Measurements from ENCODE around the gene TSPAN4. TPM values are rescaled to one million over a fixed set of nuclear protein-coding genes. Genes with fewer than 3 reads are reported as not detected.

TSPAN4 gene
- total RNA-seq, 1 experiment from 2014 or later, result 43.6 TPM

DNA sequence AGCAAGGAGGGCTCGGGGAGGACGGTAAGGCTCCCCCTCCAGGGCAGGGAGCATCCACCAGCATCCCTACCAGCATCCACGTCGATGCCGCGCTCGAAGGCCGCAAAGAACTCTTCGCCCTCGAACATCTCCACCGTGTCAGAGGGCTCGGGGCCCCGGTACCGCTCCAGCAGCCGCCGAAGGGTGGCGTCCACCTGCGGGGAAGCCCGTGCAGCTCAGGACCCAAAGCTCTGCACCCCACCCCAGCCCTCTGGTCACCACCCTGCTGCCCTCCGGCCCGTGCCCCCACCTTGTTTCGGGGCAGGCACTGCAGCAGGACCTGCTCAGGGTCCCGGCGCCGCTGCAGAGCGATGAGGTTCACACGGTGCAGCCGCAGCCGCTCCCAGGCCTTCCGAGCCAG lies 42.2 kb upstream of the TSPAN4 start:
- no peaks in the 10 kb centered on the region for H3K36me3 ChIP-seq (ENCODE audit: low read depth)
- peaks cover 8% of the 10 kb centered on the region for H3K4me1 ChIP-seq (replicated peaks; ENCODE audit: insufficient read depth)
- no TSS peak for BruUV-seq (replicated peaks)
- intact Hi-C loops (cut with micrococcal nuclease; ENCODE audit: unreplicated experiment), result no loop called here
- no peaks in the 10 kb centered on the region for H3K79me2 ChIP-seq (ENCODE audit: low read depth)
- no peaks in the 10 kb centered on the region for H3K27me3 ChIP-seq (ENCODE audit: insufficient read depth, low read depth)
- H2AFZ ChIP-seq, result no peak overlapping the region
- no peak overlapping the region for H3K27ac ChIP-seq
- POLR2A ChIA-PET (ENCODE audit: unreplicated experiment), result no interaction called here
- no peaks in the 10 kb centered on the region for H3K9me3 ChIP-seq (ENCODE audit: insufficient read depth, low read depth)
- no peaks in the 10 kb centered on the region for H3K9me2 ChIP-seq (ENCODE audit: insufficient read depth)
- no peak for DNase-seq
- CTCF ChIA-PET, result no interaction called here
- no peak overlapping the region for H3K4me2 ChIP-seq
- no peak overlapping the region for H3K4me3 ChIP-seq
- no peak for TF ChIP-seq EZH2 (IDR thresholded peaks at IDR 0.05; ENCODE audit: low read depth)
- no peak for TF ChIP-seq CTCF (conservative IDR thresholded peaks at IDR 0.05)
- peaks cover 3% of the 10 kb centered on the region; the same call in 1 of the 2 replicates for H3F3A ChIP-seq (ENCODE audit: insufficient read depth, low read depth)
- no peaks in the 10 kb centered on the region for H4K20me1 ChIP-seq (ENCODE audit: insufficient read depth)

DNA sequence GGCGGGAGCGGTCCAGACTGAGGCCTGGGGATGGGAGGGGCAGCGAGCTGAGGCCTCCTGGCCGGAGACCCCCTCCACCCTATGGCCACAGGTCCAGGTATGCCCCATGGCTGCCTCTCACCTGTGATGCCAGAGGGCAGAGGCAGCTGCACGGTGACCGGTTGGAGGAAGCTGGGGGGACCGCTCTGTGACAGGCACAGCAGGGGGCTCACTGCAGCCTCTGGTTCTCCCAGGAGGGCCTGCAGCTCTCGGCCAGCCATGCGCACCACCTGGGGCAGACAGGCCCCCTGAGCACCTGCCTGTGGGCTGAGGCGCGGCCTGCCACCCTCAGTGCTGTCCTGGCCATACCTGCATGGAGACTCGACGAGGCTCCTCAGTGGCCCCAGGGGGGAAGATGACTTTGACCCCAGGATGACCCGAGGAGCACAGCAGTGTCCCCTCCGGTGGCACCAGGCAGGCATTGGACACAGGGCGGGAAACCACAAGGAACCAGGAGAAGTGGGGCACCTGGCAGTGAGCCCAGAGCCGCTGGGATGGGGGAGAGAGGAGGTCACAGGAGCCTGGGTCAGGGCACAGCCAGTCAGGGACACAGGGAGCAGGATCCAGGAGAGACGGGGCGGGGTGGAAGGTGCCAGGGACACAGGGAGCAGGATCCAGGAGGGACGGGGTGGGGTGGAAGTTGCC lies 41.4 kb upstream of the TSPAN4 start:
- no TSS peak for BruUV-seq (replicated peaks)
- H3K4me1 ChIP-seq (replicated peaks; ENCODE audit: insufficient read depth), result peaks cover 8% of the 10 kb centered on the region
- DNase-seq, result peak in 1 of 2 experiments; percentile 22
- ChIA-PET CTCF (no interaction called here), POLR2A (ENCODE audit: unreplicated experiment) (no interaction called here)
- H3F3A ChIP-seq (ENCODE audit: insufficient read depth, low read depth), result peaks cover 3% of the 10 kb centered on the region; the same call in 1 of the 2 replicates
- H3K9me2 ChIP-seq (ENCODE audit: insufficient read depth), result no peaks in the 10 kb centered on the region
- intact Hi-C loops (cut with micrococcal nuclease; ENCODE audit: unreplicated experiment), result no loop called here
- H3K4me3 ChIP-seq, result no peak overlapping the region
- H3K4me2 ChIP-seq, result no peak overlapping the region
- H3K27ac ChIP-seq, result no peak overlapping the region
- no peaks in the 10 kb centered on the region for H3K9me3 ChIP-seq (ENCODE audit: insufficient read depth, low read depth)
- TF ChIP-seq EZH2 (IDR thresholded peaks at IDR 0.05; ENCODE audit: low read depth), result no peak
- TF ChIP-seq CTCF (conservative IDR thresholded peaks at IDR 0.05), result no peak
- no peaks in the 10 kb centered on the region for H3K36me3 ChIP-seq (ENCODE audit: low read depth)
- H3K79me2 ChIP-seq (ENCODE audit: low read depth), result no peaks in the 10 kb centered on the region
- H2AFZ ChIP-seq, result no peak overlapping the region
- H4K20me1 ChIP-seq (ENCODE audit: insufficient read depth), result no peaks in the 10 kb centered on the region
- H3K27me3 ChIP-seq (ENCODE audit: insufficient read depth, low read depth), result no peaks in the 10 kb centered on the region

DNA sequence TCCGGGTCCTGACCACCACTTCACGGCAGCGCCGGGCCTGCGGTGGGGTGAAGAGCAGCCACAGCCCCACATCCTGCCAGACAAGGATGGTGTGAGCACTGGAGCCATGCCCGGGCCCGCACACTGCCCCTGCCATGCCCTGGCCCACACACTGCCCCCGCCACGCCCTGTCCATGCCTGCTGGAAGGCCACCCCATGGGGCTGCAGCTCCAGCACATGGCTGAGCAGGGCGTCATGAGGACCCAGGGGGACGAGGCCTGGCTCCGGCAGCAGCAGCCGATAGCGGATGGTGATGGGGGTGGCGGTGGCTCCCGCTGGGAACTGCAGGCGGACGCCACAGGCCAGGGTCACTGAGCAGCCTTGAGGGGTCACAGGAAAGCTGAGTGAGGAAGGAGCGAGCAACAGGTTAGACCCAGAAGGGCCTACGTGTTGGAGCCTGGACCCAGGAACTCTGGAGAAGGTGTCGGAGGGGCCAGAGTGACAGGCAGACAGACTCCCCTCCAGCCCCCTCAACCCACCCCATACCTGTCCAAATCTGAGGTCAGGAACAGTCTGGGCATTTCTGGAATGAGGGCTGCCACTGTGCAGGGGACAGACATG lies 40.5 kb upstream of the TSPAN4 start:
- Histone ChIP-seq H3K9me2 (ENCODE audit: insufficient read depth) (no peaks in the 10 kb centered on the region), H3K4me2 (no peak overlapping the region), H3K36me3 (ENCODE audit: low read depth) (no peaks in the 10 kb centered on the region), H3F3A (ENCODE audit: insufficient read depth, low read depth) (no peaks in the 10 kb centered on the region), H3K27me3 (ENCODE audit: insufficient read depth, low read depth) (no peaks in the 10 kb centered on the region), H3K4me3 (no peak overlapping the region), H3K27ac (no peak overlapping the region), H4K20me1 (ENCODE audit: insufficient read depth) (no peaks in the 10 kb centered on the region), H3K9me3 (ENCODE audit: insufficient read depth, low read depth) (no peaks in the 10 kb centered on the region), H3K79me2 (ENCODE audit: low read depth) (no peaks in the 10 kb centered on the region), H2AFZ (no peak overlapping the region), H3K4me1 (replicated peaks; ENCODE audit: insufficient read depth) (peaks cover under 1% of the 10 kb centered on the region; the same call in 1 of the 2 replicates)
- no peak for TF ChIP-seq CTCF (conservative IDR thresholded peaks at IDR 0.05)
- no peak for TF ChIP-seq EZH2 (IDR thresholded peaks at IDR 0.05; ENCODE audit: low read depth)
- ChIA-PET POLR2A (ENCODE audit: unreplicated experiment) (no interaction called here), CTCF (no interaction called here)
- no peak for DNase-seq
- BruUV-seq (replicated peaks), result no TSS peak
- intact Hi-C loops (cut with micrococcal nuclease; ENCODE audit: unreplicated experiment), result no loop called here

Measured in PC-9 (cell line).